ENCODE results near the gene GPR148.
"Not testable (repeated sequence)": the region's sequence is repeated elsewhere in the genome, so short reads cannot be mapped to it uniquely, and the experiment has no call there.

GRCh38 chr2:130732257-130732656 lies 3.4 kb downstream of the GPR148 start:
- not testable (repeated sequence) for TF ChIP-seq POLR2A, POLR2AphosphoS5 (IDR thresholded peaks at IDR 0.05; ENCODE audit: low read depth, low read length)

Measured in GM12892 (cell line).